Nephron progenitor cell (in vitro differentiated cells): Measurements from ENCODE around the gene CHMP1A.

Source experiments
- DNase-seq: peaks from one replicate; pipeline ENCODE4 v3.0.0; 2021
- H3K27ac Mint-ChIP-seq: 2 replicates; pipeline ENCODE4 v1.8.0; 2021; ENCODE audit warnings: mild to moderate bottlenecking, moderate library complexity, mixed read lengths
- H3K27me3 Mint-ChIP-seq: 2 replicates; pipeline ENCODE4 v1.8.0; 2021; ENCODE audit warnings: mild to moderate bottlenecking, low read depth, mixed read lengths; ENCODE audit not compliant: poor library complexity
- H3K36me3 Mint-ChIP-seq: 2 replicates; pipeline ENCODE4 v1.8.0; 2021; ENCODE audit warnings: low read depth, mixed read lengths
- H3K4me1 Mint-ChIP-seq: 2 replicates; pipeline ENCODE4 v1.8.0; 2021; ENCODE audit warnings: mixed read lengths
- H3K4me3 Mint-ChIP-seq: 2 replicates; pipeline ENCODE4 v1.8.0; 2021; ENCODE audit warnings: mild to moderate bottlenecking, moderate library complexity, mixed read lengths
- H3K9me3 Mint-ChIP-seq: 2 replicates; pipeline ENCODE4 v1.8.0; 2021; ENCODE audit warnings: mild to moderate bottlenecking, moderate library complexity, mixed read lengths
- CTCF ChIP-seq: fragments of 200-600 bp; sonication (generic); IDR thresholded peaks from 2 replicates; pipeline ENCODE4 v1.5.0; 2021; ENCODE audit warnings: antibody characterized with exemption

Gene CHMP1A

GRCh38 chr16:89610108-89610453, 47.4 kb downstream of the CHMP1A start:
- Mint-ChIP-seq H3K27ac (no peak overlapping the region), H3K4me1 (peaks cover 48% of the 10 kb centered on the region), H3K36me3 (no peaks in the 10 kb centered on the region), H3K4me3 (no peak overlapping the region), H3K27me3 (no peaks in the 10 kb centered on the region), H3K9me3 (no peaks in the 10 kb centered on the region)
- DNase-seq = no peak
- no peak for TF ChIP-seq CTCF

- Mint-ChIP-seq H3K4me1 (peaks cover 48% of the 10 kb centered on the region), H3K4me3 (no peak overlapping the region), H3K36me3 (no peaks in the 10 kb centered on the region), H3K27ac (no peak overlapping the region), H3K27me3 (no peaks in the 10 kb centered on the region), H3K9me3 (no peaks in the 10 kb centered on the region)
- DNase-seq = no peak
- TF ChIP-seq CTCF = no peak
Measured at GRCh38 chr16:89607937-89608740, 49.4 kb downstream of the CHMP1A start.

GRCh38 chr16:89607453-89607852, 50.1 kb downstream of the CHMP1A start:
- no peak overlapping the region for H3K4me3 Mint-ChIP-seq
- H3K9me3 Mint-ChIP-seq = no peaks in the 10 kb centered on the region
- no peak overlapping the region for H3K27ac Mint-ChIP-seq
- H3K4me1 Mint-ChIP-seq = peaks cover 47% of the 10 kb centered on the region
- DNase-seq = no peak
- no peaks in the 10 kb centered on the region for H3K27me3 Mint-ChIP-seq
- no peaks in the 10 kb centered on the region for H3K36me3 Mint-ChIP-seq
- TF ChIP-seq CTCF = no peak

- no peak overlapping the region for H3K4me3 Mint-ChIP-seq
- H3K4me1 Mint-ChIP-seq = peaks cover 42% of the 10 kb centered on the region
- H3K27me3 Mint-ChIP-seq = no peaks in the 10 kb centered on the region
- H3K27ac Mint-ChIP-seq = no peak overlapping the region
- no peak for TF ChIP-seq CTCF
- DNase-seq = no peak
- no peaks in the 10 kb centered on the region for H3K9me3 Mint-ChIP-seq
- no peaks in the 10 kb centered on the region for H3K36me3 Mint-ChIP-seq
Measured at GRCh38 chr16:89606006-89606405, 51.5 kb downstream of the CHMP1A start.

GRCh38 chr16:89605186-89605970, 52.1 kb downstream of the CHMP1A start:
- TF ChIP-seq CTCF = no peak
- DNase-seq = no peak
- peaks cover 45% of the 10 kb centered on the region for H3K4me1 Mint-ChIP-seq
- H3K4me3 Mint-ChIP-seq = no peak overlapping the region
- H3K9me3 Mint-ChIP-seq = no peaks in the 10 kb centered on the region
- H3K27me3 Mint-ChIP-seq = no peaks in the 10 kb centered on the region
- H3K36me3 Mint-ChIP-seq = no peaks in the 10 kb centered on the region
- H3K27ac Mint-ChIP-seq = no peak overlapping the region

GRCh38 chr16:89604764-89605163, 52.7 kb downstream of the CHMP1A start:
- Mint-ChIP-seq H3K4me1 (peaks cover 47% of the 10 kb centered on the region), H3K9me3 (no peaks in the 10 kb centered on the region)

More at GRCh38 chr16:89604764-89605163, 52.7 kb downstream of the CHMP1A start:
- no peak overlapping the region for H3K27ac Mint-ChIP-seq
- H3K36me3 Mint-ChIP-seq = no peaks in the 10 kb centered on the region
- DNase-seq = no peak
- no peak for TF ChIP-seq CTCF
- no peaks in the 10 kb centered on the region for H3K27me3 Mint-ChIP-seq
- no peak overlapping the region for H3K4me3 Mint-ChIP-seq
